Measurements from ENCODE around the gene CHN1.

The CHN1 gene

DNA sequence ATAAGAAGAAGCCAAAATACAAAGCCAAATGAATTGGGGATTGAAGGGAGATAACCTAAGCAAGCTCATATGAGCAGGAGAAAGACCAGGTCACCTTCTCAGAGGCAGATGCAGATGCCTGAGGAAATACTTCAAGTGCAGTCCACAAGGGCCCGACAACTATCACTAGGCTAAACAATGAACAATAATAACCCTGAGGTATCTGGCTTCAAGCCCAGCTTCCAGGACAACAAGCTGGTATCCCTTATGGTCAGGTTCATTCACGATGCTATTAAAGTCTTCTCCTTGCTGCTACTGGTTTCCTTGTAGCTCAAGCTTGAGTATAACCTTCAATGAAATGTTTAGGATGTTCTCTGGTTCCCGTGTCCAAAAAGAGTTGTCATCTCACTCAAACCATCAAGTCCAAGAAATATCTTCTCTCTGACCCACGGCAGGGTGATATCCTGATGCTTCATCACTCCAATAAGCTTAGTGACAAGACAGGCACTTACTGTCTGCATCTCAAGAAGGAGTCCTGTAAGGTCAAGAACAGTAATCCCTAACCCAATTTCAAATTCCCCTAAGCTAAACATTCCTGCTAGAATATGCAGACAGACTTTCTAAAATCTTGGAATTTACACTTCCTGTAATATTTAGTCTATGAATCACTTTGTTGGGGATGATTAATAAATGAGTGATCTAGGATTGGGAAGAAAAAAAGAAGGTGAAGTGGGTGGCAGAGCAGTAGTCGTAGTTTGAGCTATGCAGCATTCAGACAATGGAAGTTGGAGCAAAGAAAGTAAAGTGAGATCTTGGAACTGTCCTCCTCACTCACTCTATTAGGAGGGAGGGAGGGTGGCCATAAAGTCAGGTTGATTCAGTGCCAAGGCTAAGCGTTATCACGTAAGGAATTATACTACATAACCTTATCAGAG, 33.1 kb downstream of the CHN1 start:
- DNase-seq: no peak

DNA sequence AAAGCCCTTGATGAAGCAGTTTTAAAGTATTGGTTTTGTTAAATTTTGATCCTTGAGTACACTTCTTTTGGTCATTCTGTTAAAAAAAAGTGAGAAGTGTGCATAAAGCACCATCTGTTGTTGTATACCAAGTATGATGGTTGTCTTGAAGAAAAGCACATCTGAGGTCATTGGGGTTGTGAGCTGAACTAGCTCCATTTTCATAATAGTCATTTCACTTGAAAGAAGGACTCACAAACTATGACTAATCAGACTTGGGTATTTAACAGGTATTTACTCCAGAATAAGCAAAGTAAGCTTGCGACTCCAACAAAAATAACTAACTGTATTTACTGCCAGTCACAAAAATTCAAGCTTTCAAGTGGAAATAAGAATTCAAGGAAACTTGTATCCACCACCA, 35.1 kb downstream of the CHN1 start:
- DNase-seq: no peak

DNA sequence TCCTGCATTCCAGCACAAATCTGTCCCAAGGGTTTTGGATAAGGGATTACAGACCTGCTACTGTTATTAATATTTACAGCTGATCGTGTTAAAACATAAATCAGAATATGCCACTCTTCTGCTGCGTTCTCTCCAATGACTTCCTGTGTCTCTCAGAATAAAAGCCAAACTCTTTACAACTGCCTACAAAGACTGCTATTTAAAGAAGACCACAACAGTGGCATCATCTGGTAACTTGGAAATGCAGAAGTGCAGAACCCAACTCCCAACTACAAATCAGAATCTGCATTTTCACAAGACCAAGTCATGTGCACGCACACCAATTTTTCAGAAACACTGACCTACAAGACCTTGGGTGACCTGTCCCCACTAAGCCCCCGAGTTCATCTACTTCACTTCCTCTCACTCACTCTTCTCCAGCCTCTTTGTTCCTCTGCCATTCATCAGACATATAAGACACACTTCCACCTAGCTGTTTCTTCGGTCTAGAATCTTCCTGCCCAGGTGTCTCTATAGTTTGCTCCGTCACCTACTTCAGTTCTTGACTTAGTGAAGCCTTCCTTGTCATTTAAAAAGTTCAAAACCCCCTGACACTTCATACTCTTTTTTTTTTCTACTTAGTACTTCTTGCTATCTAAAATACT, 36.0 kb downstream of the CHN1 start:
- no peak for DNase-seq

DNA sequence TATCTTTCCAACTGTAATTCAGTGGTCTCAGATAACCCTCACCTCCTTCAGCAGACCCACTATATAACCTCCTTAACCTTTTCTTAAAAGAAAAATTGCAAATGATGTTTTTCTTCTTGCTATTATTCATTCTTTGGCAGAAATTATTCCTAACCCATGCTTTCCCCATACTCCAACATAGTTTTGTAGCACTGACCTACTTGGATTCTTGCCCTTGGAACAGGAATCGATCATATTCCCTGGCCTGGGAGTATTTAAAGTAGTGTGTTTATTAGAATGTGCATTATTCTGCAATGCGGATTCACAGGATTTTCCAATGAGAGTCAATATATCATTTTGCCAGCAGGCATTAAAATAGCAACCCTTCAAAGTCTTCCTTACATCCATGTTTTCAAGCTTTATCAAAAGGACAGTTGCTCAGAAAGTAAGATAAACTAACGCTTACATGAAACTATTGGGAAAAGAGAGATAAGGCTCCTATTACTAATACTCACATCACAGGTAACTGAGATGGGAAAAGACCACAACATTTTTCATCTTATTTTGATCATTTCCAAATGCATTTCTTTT, 37.4 kb downstream of the CHN1 start:
- DNase-seq: no peak

DNA sequence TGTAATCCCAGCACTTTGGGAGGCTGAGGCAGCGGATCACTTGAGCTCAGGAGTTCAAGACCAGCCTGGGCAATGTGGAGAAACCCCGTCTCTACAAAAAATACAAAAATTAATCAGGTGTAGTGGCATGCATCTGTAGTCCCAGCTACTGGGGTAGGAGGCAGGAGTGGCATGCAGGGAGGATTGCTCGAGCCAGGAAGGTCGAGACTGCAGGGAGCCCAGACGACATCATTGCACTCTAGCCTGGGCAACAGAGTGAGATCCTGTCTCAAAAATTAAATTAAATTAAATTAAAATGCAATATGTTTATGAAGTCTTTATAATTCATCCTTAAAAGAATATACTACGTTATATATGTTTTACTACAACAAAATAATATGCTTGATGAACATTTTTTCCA, 38.1 kb downstream of the CHN1 start:
- DNase-seq: no peak

DNA sequence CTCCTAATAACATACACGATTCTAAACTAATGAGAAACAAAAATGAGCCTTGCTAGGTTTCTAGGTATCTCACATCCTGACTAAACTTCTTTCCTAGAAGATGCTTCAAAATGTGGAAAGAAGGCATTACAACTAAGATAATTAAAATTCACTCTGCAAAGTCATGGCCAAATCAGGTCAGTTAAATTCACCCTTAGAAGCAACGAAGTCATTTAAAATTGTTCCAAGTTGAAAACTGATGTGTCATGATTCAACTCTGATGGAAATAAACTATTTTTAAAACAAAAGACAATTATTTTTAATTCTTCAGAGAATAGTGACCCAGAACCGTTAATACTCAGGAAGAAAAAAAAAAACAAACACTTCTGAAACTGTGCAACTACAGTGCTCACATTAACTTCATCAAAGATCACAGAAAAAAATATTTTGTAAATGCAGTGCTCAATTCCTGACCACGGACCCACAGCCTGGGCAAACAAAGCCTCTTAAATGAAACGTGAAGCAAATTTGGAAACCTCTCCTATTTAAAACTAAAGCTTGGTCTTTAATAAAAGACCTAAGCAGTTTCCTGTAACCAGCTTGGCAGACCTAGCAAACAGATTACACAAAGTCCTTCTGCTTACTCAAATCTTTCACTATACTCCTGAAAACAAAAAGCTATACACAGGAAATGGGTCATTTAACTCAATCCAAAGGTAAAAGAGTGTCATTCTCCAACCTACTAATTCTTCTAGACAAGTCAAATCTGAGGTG, 39.0 kb downstream of the CHN1 start:
- no peak for DNase-seq

DNA sequence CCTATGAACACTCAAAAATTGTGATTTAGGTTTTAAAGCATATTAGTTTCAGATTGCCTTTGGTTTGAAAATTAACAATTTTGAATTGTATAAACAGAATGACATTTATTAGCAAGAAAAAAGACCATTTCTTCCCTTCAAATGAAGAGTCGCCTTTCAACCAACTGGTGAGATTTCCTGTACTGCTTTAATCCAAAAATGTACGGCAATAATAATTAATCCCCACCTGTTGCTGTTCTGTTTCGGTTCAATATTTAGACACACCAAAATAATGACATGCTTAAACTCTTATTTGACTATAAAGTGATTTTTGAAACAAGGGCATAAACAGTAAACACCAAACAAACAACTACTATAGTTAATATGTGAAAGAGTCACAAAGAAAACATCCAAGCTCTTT, 39.6 kb downstream of the CHN1 start:
- no peak for DNase-seq

DNA sequence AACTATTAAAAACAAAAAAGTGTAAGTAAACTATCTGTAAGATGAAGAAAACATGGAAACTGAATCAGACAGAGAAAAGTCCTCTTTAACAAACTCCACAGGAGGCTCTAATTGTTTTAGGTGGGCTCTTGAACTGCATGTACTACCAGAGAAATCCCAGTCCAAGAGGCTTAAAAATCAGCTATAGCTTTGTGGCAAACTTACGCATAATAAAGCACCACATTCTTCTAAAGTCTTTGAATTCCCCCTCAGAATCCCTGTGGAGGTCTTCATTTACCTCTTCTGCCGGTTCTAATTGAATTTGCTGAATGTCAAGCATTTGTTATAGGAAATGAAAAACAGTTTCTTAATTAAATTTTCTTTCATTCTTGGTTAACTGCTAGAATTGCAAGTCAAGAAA, 40.8 kb downstream of the CHN1 start:
- no peak for DNase-seq

DNA sequence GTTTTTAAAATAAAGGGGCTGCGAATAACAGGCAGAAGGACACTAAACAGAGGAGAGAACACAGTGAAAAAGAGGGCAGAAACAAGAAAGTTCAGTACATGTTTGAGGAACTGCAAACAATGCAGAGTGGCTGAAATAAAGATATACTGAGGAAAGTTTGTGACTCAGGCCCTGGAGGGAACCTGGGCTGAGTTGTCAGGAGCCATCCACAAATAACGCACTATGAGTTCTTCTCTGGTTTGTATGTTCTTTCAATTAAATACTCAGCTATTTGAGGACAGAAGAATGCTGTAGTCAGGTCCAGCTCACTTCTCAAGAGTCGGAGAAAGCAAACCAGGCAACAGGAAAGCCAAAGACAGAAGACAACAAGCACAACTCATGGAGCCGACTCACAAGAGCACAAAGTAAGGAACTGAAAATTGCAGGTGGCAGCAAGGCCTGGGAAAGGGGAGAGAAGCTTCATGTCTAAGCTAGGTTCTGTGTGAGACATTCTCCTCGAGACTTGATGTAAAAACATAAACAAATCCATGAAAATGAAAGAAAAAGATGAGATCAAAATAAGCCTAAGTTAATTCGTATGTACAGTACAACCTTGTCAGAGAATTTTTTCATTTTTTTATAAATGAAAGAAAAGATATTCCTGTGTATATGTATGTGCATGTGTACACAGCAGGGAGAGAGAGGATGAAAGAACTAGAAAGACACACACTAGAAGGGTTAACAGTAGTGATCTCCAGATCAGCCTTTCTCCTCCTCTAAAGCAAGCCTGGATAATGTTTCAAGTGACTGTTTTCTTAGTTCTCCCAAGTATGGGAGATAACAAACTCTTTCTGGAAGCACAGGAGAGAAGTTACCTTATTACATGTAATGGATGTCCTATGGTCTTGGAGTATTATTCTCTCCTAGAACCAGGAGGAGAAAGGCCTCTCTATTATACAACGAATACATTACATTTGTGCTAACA, 41.5 kb downstream of the CHN1 start:
- no peak for DNase-seq

DNA sequence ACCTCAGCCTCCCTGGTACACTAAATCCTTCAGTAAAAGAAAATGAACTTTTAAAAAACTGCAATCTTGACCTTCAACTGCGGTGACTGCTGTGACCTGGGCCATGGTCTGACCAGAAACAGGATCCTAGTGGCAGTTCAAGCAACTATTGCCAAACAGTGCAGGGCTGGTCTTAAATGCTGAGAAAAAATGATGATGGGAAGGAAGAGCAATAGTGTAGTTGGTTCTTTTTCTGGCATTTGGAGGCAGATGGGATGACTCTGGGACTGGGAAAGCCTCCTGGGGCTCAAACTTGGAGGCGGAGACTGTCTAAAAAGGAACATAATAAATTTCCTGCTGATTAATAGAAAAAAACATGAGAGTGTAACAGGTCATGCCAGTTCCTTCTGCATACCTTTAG, 45.4 kb downstream of the CHN1 start:
- DNase-seq: no peak

DNA sequence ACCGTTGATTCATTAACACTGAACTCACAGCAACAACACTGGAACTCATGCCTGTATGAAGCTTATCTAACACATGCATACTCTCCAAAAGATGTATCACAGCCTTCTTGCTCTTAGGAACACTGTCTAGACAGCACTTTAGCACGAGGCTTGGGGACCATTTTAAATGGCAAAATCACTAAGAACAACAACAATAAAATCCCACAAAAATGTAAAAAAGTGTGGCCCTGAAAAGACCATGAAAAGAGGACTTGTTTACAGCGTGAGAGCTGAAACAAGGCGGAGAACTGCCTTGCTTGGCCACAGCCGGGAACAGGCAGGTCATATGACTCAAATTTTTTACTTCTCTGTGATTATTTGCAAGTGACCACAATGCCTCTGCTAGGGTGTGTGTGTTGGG, 48.1 kb downstream of the CHN1 start:
- DNase-seq: no peak

DNA sequence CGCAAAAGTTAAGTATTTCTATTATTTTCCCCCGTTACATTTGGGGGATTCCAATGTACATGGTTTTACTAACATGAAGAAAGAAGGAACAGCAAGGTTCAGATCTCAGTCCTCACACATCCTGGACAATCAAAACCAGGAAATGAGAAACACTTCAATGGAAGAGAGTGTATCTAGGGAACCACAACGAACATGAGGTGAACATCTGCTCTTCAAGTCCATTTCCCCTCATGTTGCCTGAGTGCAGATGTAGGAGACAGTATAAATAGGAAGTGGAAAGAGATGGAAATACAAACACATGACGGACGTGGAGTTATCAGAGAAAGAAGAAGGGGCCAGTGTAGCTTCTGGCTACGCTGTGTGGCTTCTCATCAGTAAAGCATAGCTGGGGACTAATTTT, 52.6 kb downstream of the CHN1 start:
- DNase-seq: no peak

DNA sequence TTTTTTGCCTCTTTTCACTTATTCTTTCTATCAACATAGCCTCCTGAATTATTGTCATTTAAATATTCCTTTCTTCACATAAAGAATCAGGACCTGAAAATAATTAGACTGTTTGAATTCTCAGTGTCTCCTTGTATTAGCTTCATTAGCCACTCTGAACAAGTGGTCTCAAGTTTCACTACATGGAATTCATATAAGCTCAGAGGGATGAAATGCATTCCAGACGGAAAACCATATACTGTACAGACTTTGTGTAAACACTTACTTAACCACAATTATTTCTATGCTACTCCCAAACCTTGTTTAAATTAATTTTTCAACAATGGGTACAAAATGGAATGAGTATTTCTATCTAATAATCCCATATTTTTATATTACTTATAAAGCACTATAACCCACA, 53.4 kb downstream of the CHN1 start:
- no peak for DNase-seq

DNA sequence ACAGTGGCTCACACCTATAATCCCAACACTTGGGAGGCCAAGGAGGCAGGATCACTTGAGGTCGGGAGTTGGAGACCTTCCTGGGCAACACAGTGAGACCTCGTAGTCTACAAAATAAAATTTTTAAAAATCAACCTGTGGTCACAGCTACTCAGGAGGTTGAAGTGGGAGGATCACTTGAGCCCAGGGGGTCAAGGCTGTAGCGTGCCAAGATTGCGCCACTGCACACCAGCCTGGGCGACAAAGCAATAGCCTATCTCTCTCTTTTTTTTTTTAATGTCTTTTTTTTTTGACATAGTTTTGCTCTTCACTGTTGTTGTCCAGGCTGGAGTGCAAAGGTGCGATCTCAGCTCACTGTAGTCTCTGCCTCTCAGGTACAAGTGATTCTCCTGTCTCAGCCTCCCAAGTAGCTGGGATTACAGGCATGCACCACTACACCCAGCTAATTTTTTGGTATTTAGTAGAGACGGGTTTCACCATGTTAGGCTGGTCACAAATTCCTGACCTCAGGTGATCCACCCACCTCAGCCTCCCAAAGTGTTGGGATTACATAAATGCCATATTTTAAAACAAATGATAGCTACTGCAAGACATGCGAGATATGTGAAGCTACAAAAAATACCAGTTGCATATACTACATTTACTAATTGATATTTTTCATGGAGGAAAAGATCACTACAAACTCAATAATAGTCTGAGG, 55.0 kb downstream of the CHN1 start:
- DNase-seq: no peak

DNA sequence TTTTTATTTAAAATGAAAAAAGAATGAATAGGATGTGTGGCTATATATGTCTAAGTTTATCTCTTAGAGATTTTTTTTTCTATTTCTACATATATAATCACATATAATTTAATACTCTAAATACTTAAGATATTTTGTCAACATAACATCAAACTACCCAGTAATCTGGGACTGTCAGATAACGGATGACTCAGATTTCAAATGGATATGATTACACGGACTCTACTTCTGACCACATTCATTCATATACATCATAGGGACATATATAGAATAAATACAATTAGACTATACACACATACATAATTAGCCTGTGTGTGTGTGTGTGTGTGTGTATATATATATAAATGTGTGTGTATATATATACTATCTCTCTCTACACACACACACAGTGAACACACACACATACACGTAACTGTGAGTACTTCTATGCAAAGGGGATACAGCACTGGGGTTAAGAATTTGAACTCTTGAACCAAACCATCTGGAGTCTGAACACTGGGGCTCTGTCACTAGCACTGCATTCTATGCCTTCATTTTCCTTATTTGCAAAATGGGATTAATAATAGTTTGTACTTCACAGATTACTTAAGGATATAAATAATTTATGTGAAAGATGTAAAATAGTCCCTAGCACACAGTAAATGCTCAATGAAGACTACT, 59.5 kb downstream of the CHN1 start:
- DNase-seq: no peak

DNA sequence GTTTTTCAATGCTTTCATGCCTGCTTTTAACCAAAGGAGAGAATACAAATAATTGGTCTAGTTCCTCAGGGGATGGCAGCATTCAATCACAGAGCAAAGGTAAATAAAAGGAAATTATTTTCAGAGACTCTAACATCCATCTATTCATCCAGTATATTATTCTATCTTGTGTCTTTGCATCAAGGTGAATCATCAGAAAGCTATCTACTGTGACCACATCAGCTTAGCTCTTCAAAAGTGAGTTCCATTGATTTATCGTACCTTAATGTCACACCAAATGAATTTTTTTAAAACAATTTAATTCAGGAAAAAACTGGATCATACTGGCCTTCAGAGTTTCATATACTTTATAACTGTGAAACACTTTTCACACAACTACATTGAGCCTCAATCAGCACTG, 66.1 kb downstream of the CHN1 start:
- DNase-seq: peak; percentile 12

DNA sequence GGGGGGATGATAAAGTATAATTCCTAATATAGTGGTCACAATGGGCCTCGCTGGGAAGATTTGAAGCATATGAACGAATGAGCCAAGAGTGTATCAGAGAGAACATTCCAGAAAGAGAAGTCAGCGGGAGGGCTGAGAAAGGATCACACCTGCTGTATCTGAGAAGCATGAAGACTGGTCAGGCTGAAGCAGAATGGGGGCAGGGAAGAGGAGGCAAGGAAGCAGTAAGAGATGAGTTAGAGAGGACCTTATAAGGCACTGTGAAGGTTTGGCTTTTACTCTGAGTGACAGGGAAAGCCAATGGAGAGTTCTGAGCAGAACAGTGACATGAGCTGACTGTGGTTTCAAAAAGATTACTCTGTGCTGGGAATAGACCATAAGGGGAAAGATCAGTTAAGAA, 73.5 kb downstream of the CHN1 start:
- no peak for DNase-seq

DNA sequence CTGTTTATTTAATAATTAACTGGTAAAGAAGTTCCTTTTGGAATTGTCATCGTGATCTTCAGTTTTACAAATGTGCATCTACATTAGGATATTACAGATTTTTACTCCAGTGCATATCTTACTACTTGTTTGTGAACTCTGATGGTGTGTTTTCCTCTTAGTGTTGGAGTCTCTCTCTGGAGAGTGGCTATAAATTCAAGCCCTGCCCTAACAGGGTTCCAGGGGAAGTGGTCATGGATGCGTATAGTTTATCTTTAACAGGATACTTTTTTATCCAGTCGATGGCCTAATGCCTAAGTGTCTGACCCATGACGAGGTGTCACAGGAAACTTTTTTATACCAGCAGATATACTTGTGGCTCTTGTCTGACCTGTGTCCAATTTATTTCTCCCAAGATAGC, 75.4 kb downstream of the CHN1 start:
- DNase-seq: no peak

DNA sequence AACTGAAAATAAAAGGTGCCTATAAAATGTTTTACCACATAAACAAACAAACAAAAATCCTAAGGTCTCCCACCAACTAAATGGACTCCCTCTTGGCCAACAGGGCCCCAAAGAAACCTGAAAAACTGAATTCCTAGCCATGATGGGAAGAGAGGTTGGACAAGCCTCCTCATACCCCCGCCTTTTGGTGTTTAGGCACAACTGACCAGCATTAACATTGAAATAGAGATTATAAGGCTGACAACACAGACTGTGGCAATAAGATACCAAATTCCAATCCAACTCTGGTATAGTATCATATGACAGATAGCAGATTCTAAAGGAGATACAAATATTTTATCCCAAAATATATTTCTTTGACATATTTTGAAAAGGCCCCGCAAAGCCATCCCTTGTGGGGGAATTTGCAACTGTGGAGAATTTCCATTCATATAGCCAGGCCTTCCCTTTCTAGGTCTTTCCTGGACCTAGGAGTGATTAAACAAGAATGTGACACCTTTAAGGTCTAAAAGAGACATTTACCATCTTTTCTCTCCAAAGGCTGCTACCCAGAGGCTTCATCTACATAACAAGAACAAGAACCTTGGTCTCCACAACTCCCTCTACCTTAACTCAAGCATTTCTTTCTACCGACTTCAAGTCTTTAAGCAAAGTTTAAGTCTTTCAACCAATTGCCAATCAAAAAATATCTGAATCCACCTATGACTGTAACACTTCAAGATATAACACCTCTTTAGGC, 80.0 kb downstream of the CHN1 start:
- no peak for DNase-seq

DNA sequence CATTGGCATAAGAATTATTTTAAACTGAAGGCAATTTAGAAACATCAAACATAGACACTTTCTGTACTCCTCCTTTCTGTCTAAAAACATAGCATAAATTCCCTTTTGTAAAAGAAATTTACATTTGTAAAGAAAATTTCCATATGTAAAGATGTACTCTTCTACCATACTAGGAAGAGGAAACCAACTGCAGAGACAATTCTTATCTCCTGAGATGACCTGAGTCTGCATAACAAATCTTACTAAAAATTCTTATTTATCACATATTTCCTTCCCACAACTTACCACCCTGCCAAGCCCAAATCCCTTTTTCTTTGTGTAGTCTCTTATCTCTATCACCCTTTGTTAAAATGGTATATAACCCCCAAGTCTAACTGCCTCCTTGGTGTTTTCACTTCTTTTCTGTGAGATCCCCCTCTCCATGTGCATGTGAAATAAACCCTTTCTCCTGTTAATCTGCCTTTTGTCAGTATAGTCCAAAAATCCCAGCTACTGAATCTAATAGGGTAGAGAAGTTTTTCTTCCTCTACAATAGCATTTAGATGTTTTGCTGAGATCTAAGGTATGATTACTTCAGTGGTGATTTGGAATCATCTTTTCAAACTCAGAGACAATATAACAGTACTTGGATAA, 81.0 kb downstream of the CHN1 start:
- DNase-seq: no peak

Data from NCI-H1436 (cell line).